ENCODE results near the gene LINC00237.

The LINC00237 gene

GRCh38 chr20:21053002-21053762 is 53.0 kb downstream of the LINC00237 start:
- H3K4me1 Mint-ChIP-seq, result peaks cover 23% of the 10 kb centered on the region
- H3K9me3 Mint-ChIP-seq, result peaks cover 11% of the 10 kb centered on the region
- no peaks in the 10 kb centered on the region for H3K36me3 Mint-ChIP-seq (ENCODE audit: low read depth)
- peaks cover 7% of the 10 kb centered on the region for H3K27me3 Mint-ChIP-seq (ENCODE audit: low read depth, poor library complexity)
- peak overlapping the region; percentile 74 for H3K27ac Mint-ChIP-seq
- TF ChIP-seq, protein P1, sequence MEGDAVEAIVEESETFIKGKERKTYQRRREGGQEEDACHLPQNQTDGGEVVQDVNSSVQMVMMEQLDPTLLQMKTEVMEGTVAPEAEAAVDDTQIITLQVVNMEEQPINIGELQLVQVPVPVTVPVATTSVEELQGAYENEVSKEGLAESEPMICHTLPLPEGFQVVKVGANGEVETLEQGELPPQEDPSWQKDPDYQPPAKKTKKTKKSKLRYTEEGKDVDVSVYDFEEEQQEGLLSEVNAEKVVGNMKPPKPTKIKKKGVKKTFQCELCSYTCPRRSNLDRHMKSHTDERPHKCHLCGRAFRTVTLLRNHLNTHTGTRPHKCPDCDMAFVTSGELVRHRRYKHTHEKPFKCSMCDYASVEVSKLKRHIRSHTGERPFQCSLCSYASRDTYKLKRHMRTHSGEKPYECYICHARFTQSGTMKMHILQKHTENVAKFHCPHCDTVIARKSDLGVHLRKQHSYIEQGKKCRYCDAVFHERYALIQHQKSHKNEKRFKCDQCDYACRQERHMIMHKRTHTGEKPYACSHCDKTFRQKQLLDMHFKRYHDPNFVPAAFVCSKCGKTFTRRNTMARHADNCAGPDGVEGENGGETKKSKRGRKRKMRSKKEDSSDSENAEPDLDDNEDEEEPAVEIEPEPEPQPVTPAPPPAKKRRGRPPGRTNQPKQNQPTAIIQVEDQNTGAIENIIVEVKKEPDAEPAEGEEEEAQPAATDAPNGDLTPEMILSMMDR (IDR thresholded peaks at IDR 0.05), result no peak
- peak overlapping the region; percentile 65 for H3K4me3 Mint-ChIP-seq
- DNase-seq, result peak; percentile 17

DNA sequence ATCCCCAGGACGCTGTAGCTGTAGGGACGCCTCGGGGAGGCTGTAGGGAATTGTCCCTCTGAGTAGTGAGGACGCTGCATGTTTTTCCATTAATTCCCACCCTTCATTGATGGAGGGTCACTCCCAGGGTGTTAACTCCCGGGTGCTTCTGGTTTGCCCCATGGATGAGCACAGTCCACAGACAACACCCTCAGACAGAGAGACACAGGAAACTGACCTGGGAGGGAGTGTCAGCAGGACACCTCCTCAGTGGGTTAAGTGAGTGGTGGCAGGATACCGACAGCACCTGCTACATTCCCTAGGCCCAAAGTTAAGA is 53.5 kb downstream of the LINC00237 start:
- peaks cover 7% of the 10 kb centered on the region for H3K27me3 Mint-ChIP-seq (ENCODE audit: low read depth, poor library complexity)
- H3K4me1 Mint-ChIP-seq, result peaks cover 23% of the 10 kb centered on the region
- H3K4me3 Mint-ChIP-seq, result peak overlapping the region; percentile 65
- no peaks in the 10 kb centered on the region for H3K36me3 Mint-ChIP-seq (ENCODE audit: low read depth)
- H3K27ac Mint-ChIP-seq, result no peak overlapping the region
- no peak for DNase-seq
- H3K9me3 Mint-ChIP-seq, result peaks cover 11% of the 10 kb centered on the region
- TF ChIP-seq, protein P1 (IDR thresholded peaks at IDR 0.05), result no peak

DNA sequence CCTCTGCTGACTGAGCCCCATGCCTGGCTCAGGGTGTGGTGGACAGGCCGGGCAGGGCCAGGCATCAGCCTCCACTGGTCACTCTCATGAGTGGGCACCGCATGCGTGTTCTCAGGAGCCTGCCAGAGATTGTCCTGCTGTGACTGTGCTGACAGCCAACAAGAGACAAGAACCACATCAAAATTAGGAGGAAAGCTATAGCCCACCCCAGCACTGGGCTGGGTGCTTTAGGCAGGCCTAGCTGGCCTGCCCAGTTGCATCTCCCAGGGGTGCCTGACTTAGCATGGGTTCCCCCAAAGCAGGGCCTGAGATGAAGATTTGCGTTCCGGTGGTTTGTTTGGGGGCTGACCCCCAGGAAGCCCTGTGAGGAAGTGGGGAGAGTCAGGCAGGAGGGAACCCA is 53.9 kb downstream of the LINC00237 start:
- DNase-seq, result no peak
- TF ChIP-seq, protein P1 (IDR thresholded peaks at IDR 0.05), result no peak
- H3K27ac Mint-ChIP-seq, result no peak overlapping the region
- H3K4me3 Mint-ChIP-seq, result peak overlapping the region; percentile 65
- H3K4me1 Mint-ChIP-seq, result peaks cover 23% of the 10 kb centered on the region
- H3K9me3 Mint-ChIP-seq, result peaks cover 11% of the 10 kb centered on the region
- peaks cover 7% of the 10 kb centered on the region for H3K27me3 Mint-ChIP-seq (ENCODE audit: low read depth, poor library complexity)
- H3K36me3 Mint-ChIP-seq (ENCODE audit: low read depth), result no peaks in the 10 kb centered on the region

DNA sequence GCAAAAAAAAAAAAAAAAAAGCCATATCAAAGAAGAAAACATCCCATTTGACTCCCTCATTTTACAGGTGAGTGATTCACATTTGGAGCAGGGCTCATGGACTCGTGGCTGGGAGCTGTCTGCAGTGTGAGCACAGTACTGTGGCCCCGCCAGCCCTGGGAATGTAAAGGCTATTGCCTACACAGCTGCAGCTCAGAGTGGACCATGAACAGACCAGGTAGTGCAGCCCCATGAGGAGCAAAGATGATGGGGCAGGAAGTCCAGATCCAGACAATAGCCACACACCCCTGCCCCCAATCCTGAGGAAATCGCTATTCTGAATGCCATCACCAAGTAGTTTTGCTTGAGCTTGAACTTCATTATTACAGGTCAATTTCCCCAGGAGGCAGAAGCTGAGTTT is 55.4 kb downstream of the LINC00237 start:
- H3K27ac Mint-ChIP-seq, result no peak overlapping the region
- TF ChIP-seq, protein P1 (IDR thresholded peaks at IDR 0.05), result no peak
- DNase-seq, result no peak
- no peaks in the 10 kb centered on the region for H3K36me3 Mint-ChIP-seq (ENCODE audit: low read depth)
- H3K4me3 Mint-ChIP-seq, result no peak overlapping the region
- peaks cover 7% of the 10 kb centered on the region for H3K27me3 Mint-ChIP-seq (ENCODE audit: low read depth, poor library complexity)
- H3K4me1 Mint-ChIP-seq, result peaks cover 23% of the 10 kb centered on the region
- peaks cover 11% of the 10 kb centered on the region for H3K9me3 Mint-ChIP-seq

DNA sequence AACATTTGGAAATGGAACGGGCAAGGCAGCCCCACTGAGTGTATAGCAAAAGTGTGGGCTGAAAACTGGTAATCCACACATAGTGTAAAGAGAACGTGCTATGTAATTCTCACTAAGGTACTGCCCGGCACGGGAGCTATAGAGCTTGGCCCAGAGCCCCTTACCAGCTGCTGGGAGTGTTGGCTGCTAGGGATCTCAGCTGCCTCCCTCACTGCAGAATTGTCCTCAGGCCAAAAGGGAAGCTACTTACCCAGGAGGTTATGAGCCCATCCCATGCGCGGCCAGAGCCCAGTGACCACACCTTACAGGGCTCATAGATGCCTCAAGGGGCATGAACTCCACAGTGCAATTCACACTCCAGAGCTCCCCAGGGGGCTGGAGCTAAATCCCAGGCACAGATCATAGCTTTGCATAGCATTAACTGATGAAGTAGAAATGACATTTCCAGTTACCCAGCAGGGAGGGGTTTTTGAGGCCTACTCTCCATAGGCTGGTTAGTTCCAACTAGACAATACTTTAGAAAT is 56.8 kb downstream of the LINC00237 start:
- H3K36me3 Mint-ChIP-seq (ENCODE audit: low read depth), result no peaks in the 10 kb centered on the region
- no peak for DNase-seq
- peaks cover 23% of the 10 kb centered on the region for H3K4me1 Mint-ChIP-seq
- H3K4me3 Mint-ChIP-seq, result no peak overlapping the region
- TF ChIP-seq, protein P1 (IDR thresholded peaks at IDR 0.05), result no peak
- no peak overlapping the region for H3K27ac Mint-ChIP-seq
- peaks cover 11% of the 10 kb centered on the region for H3K9me3 Mint-ChIP-seq
- peaks cover 7% of the 10 kb centered on the region for H3K27me3 Mint-ChIP-seq (ENCODE audit: low read depth, poor library complexity)

- TF ChIP-seq, protein P1 (IDR thresholded peaks at IDR 0.05), result peak; percentile 51
- Mint-ChIP-seq H3K36me3 (ENCODE audit: low read depth) (no peaks in the 10 kb centered on the region), H3K27me3 (ENCODE audit: low read depth, poor library complexity) (peaks cover 7% of the 10 kb centered on the region), H3K4me3 (no peak overlapping the region), H3K27ac (no peak overlapping the region), H3K9me3 (peaks cover 11% of the 10 kb centered on the region), H3K4me1 (peaks cover 19% of the 10 kb centered on the region)
- DNase-seq, result peak; percentile 44
Measured at GRCh38 chr20:21048841-21049273, 57.3 kb downstream of the LINC00237 start.
